ENCODE measurements around the gene TASOR2. TPM values are rescaled to one million over a fixed set of nuclear protein-coding genes. Genes with fewer than 3 reads are reported as not detected.

Gene TASOR2
- total and polyA plus RNA-seq, 9 donors = 21.9 to 51.3 (median 30.1) TPM

DNA sequence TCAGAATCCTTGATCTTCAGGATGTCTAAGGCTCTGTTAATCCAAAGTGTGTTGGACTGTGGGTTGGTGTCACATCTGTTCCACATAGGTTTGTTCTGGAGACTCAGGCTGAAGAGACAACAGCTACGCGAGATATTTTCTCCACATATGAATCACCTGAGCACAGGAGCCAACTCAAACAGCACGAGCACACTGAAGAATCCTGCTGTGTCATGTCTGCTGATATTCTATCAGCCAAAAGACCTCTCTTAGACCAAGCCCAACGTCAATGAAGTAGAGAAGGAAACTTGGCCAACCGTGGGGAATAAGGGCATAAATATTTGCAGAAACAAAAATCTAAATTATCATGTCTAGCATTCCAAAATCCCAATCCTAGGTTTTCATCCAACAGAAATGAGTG, 2.7 kb upstream of the TASOR2 start:
- H3K27ac ChIP-seq (ENCODE audit: low read length) = no peak overlapping the region
- WGBS (ENCODE audit: insufficient coverage) = no CpG with 5 or more reads among the region's 5 CpGs

DNA sequence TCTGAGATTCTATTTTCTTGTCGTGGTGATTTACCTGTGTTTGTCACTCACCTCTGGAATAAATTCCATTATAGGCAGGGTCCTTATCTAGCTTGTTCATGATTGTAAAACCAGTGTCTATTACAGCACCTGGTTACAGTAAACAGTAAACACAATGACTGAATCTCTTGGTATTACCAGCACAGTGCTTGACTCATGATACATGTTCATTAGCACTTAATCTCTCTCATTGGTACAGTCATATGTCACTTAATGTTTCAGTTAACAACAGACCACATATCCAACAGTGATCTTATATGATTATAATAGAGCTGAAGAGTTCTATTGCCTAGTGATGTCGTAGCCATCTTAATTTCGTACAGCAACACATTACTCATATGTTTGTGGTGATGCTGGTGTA, 1.6 kb upstream of the TASOR2 start:
- peaks cover 4% of the 10 kb centered on the region for H3K27me3 ChIP-seq (ENCODE audit: control insufficient read depth, insufficient read depth, low read length)
- H3K9me3 ChIP-seq (replicated peaks; ENCODE audit: control insufficient read depth, low read depth, low read length) = no peaks in the 10 kb centered on the region
- WGBS (ENCODE audit: insufficient coverage) = no CpG with 5 or more reads among the region's 3 CpGs
- no peak overlapping the region for H3K27ac ChIP-seq (ENCODE audit: low read length)
- no peaks in the 10 kb centered on the region for H3K36me3 ChIP-seq (ENCODE audit: control insufficient read depth, insufficient read depth, low read length)
- DNase-seq = no peak
- peaks cover 2% of the 10 kb centered on the region for H3K4me1 ChIP-seq (ENCODE audit: control insufficient read depth, insufficient read depth, low read length)
- H3K4me3 ChIP-seq (ENCODE audit: low read length) = no peak overlapping the region

More for the DNA sequence above, 2.7 kb upstream of the TASOR2 start:
- peaks cover 2% of the 10 kb centered on the region for H3K4me1 ChIP-seq (ENCODE audit: control insufficient read depth, insufficient read depth, low read length)
- no peaks in the 10 kb centered on the region for H3K36me3 ChIP-seq (ENCODE audit: control insufficient read depth, insufficient read depth, low read length)
- peaks cover 4% of the 10 kb centered on the region for H3K27me3 ChIP-seq (ENCODE audit: control insufficient read depth, insufficient read depth, low read length)
- H3K4me3 ChIP-seq (ENCODE audit: low read length) = no peak overlapping the region
- no peak for DNase-seq
- H3K9me3 ChIP-seq (replicated peaks; ENCODE audit: control insufficient read depth, low read depth, low read length) = no peaks in the 10 kb centered on the region

DNA sequence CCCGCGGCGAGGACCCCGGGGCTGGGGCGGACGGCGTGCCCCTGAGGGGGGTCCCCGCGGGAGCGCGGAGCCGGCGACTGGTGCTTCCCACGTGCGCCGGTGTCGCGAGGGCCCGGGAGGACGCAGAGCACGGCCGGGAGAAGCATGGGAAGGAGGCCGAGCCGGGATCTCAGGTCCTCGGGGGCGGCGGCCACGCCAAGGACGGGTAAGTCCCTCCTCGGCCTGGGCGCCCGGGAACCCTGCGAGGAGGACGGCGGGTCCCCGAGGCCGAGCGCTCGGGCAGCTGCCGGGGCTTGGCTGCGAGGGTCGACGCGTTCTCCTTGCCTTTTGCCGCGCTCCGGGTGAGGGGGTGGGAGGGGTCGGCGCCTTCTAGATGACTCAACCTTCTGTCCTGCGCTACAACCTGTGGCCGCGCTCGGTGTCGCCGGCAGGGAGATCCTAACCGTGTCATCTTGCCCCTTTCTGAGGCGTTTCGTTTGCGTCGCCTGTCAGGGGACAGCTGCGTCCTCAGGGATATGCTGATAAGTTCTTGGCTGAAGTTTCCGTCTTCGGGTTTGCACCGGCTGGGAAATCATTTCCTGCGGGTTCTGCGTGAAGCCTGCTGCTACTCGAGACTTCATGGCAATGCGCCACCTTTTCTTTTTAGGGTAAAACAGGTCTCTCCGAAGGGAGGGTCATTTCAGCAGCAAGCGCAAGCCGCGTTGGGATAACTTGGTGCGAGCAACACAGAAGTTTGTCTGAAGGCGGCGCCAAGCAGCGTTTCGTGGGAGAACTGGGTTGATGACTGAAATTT, 529 bp downstream of the TASOR2 start:
- peak; percentile 90 for DNase-seq
- Histone ChIP-seq H3K36me3 (ENCODE audit: control insufficient read depth, insufficient read depth, low read length) (no peaks in the 10 kb centered on the region), H3K9me3 (replicated peaks; ENCODE audit: control insufficient read depth, low read depth, low read length) (no peaks in the 10 kb centered on the region), H3K4me3 (ENCODE audit: low read length) (peak overlapping the region; percentile 82), H3K4me1 (ENCODE audit: control insufficient read depth, insufficient read depth, low read length) (peaks cover 2% of the 10 kb centered on the region), H3K27ac (ENCODE audit: low read length) (peak overlapping the region; percentile 85), H3K27me3 (ENCODE audit: control insufficient read depth, insufficient read depth, low read length) (no peaks in the 10 kb centered on the region)
- WGBS (ENCODE audit: insufficient coverage) = 0% methylated on average over 70 of the region's 77 CpGs

DNA sequence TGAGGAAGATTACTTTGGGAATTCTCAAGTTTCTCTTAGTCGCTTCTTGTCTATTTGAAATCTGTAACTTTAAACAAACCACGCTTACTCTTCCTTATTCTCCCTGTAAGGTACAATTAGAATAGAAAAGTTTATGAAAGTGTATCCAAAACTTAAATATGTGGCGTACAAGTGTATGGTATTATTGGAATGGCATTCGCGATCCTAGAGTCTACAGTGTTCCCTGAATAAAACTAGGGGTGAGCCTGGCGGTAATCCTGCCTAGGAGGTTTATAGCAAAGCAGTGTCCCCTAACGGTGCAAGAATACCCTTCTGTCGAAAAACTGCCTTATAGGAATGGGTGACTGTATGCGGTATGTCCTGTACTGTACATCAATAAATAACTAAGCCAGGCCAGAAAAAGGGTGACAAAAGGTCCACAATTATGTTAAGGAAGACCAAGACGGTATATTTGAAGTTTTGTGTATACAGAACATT, 1.2 kb downstream of the TASOR2 start:
- Histone ChIP-seq H3K4me3 (ENCODE audit: low read length) (peak overlapping the region; percentile 82), H3K36me3 (ENCODE audit: control insufficient read depth, insufficient read depth, low read length) (no peaks in the 10 kb centered on the region), H3K27me3 (ENCODE audit: control insufficient read depth, insufficient read depth, low read length) (no peaks in the 10 kb centered on the region), H3K27ac (ENCODE audit: low read length) (peak overlapping the region; percentile 85), H3K9me3 (replicated peaks; ENCODE audit: control insufficient read depth, low read depth, low read length) (no peaks in the 10 kb centered on the region), H3K4me1 (ENCODE audit: control insufficient read depth, insufficient read depth, low read length) (peaks cover 2% of the 10 kb centered on the region)
- peak; percentile 49 for DNase-seq
- WGBS (ENCODE audit: insufficient coverage) = 8% methylated on average over 4 of the region's 10 CpGs

DNA sequence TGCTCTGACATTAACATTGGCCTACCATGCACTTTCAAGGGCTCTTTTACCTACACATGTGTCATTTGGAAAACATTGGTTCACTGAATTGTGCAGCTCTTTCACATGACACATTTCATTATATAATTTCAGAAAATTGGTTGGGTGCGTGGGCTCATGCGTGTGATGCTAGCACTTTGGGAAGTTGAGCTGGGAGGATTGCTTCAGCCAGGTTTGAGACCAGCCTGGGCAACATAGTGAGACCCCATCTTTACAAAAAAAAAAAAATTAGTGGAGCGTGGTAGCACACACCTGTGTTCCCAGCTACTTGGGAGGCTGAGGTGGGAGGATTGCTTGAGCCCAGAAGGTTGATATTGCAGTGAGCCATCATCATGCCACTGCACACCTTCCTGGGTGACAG, 3.9 kb downstream of the TASOR2 start:
- Histone ChIP-seq H3K9me3 (replicated peaks; ENCODE audit: control insufficient read depth, low read depth, low read length) (no peaks in the 10 kb centered on the region), H3K4me3 (ENCODE audit: low read length) (no peak overlapping the region), H3K36me3 (ENCODE audit: control insufficient read depth, insufficient read depth, low read length) (no peaks in the 10 kb centered on the region), H3K27ac (ENCODE audit: low read length) (no peak overlapping the region), H3K4me1 (ENCODE audit: control insufficient read depth, insufficient read depth, low read length) (peaks cover 8% of the 10 kb centered on the region), H3K27me3 (ENCODE audit: control insufficient read depth, insufficient read depth, low read length) (no peaks in the 10 kb centered on the region)
- no CpG with 5 or more reads among the region's 3 CpGs for WGBS (ENCODE audit: insufficient coverage)
- DNase-seq = no peak

DNA sequence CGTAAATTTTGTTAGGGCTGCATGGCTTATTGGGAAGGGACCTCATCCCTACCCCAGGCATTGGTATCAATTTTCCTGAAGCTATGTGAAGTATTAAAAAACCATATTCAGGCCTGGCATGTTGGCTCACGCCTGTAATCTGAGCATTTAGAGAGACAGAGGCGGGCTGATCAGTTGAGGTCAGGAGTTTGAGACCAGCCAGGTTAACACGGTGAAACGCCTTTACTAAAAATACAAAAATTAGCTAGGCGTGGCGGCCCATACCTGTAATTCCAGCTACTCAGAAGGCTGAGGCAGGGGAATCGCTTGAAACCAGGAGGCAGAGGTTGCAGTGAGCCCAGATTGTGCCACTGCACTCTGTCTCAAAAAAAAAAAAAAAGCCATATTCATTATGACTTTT, 7.1 kb downstream of the TASOR2 start:
- WGBS (ENCODE audit: insufficient coverage) = 100% methylated on average over 2 of the region's 8 CpGs
- H3K4me1 ChIP-seq (ENCODE audit: control insufficient read depth, insufficient read depth, low read length) = peaks cover 6% of the 10 kb centered on the region
- no peak overlapping the region for H3K27ac ChIP-seq (ENCODE audit: low read length)
- no peaks in the 10 kb centered on the region for H3K36me3 ChIP-seq (ENCODE audit: control insufficient read depth, insufficient read depth, low read length)
- H3K4me3 ChIP-seq (ENCODE audit: low read length) = no peak overlapping the region
- no peaks in the 10 kb centered on the region for H3K9me3 ChIP-seq (replicated peaks; ENCODE audit: control insufficient read depth, low read depth, low read length)
- DNase-seq = no peak
- H3K27me3 ChIP-seq (ENCODE audit: control insufficient read depth, insufficient read depth, low read length) = no peaks in the 10 kb centered on the region

DNA sequence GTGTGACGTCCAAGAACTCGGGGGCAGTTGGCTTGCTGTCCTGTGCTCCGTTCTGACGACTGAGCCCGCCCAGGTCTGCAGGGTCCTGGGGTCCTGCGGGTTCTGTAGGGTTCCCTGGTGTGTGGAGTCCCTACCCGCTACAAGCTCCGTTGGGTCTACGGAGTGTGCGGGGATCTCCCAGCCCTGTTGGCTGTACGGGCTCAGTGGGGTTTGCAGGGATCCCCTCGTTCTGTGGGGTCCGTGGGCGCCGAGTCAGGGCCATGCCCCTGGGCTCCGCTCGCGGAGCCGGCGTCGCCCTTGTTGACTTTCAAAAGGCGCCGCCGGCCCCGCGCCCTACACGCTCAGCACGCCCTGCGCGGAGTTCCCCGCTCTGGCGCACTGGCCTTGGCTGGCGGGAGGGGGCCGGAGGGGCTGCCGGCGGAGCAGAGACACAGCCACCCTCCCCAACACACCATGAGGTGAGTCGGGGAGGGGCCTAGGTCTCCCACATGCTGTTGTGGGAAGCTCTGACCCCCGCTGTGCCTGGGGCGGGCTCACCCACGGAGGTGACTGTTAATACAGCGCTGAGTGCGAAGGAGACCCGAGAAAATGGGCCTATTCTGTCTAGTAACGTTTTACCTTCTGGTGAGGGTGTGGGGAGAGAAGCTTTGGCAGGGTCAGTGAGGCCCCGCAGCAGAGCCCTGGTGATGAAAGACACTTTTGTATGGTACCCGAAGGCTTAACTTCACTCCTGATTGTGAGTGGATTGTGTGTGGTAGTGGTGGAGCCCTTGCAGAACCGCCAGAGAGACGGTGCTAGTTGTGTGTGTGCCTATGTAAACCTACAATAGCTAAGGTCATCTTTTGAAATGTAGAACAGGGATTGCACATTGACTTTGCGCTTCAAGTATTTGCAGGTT, 8.1 kb downstream of the TASOR2 start:
- H3K9me3 ChIP-seq (replicated peaks; ENCODE audit: control insufficient read depth, low read depth, low read length) = no peaks in the 10 kb centered on the region
- H3K27me3 ChIP-seq (ENCODE audit: control insufficient read depth, insufficient read depth, low read length) = no peaks in the 10 kb centered on the region
- no peak overlapping the region for H3K27ac ChIP-seq (ENCODE audit: low read length)
- H3K36me3 ChIP-seq (ENCODE audit: control insufficient read depth, insufficient read depth, low read length) = no peaks in the 10 kb centered on the region
- H3K4me1 ChIP-seq (ENCODE audit: control insufficient read depth, insufficient read depth, low read length) = peaks cover 6% of the 10 kb centered on the region
- peak; percentile 50 for DNase-seq
- 9% methylated on average over 47 of the region's 49 CpGs for WGBS (ENCODE audit: insufficient coverage)
- peak overlapping the region; percentile 35 for H3K4me3 ChIP-seq (ENCODE audit: low read length)

DNA sequence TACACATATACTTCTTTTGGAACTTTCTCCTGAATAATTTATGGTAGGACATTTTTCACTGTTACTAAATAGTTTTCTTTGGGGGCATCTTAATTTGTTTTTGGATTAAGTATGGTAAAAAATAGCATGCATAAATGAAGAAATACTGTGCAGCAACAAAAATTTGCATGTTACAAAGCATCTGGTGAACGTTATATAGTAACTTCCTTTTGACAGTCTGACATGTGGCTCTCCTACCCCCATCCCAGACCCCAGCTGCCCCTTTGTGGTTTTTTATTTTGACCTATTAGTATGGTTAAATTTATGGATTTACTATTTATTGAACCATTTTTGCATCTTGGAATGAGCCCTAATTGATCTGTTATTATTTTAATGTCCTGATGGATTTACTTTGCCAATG, 9.9 kb downstream of the TASOR2 start:
- H3K27ac ChIP-seq (ENCODE audit: low read length) = no peak overlapping the region
- H3K9me3 ChIP-seq (replicated peaks; ENCODE audit: control insufficient read depth, low read depth, low read length) = no peaks in the 10 kb centered on the region
- H3K36me3 ChIP-seq (ENCODE audit: control insufficient read depth, insufficient read depth, low read length) = no peaks in the 10 kb centered on the region
- no peaks in the 10 kb centered on the region for H3K27me3 ChIP-seq (ENCODE audit: control insufficient read depth, insufficient read depth, low read length)
- peaks cover 6% of the 10 kb centered on the region for H3K4me1 ChIP-seq (ENCODE audit: control insufficient read depth, insufficient read depth, low read length)
- WGBS (ENCODE audit: insufficient coverage) = no CpG with 5 or more reads among the region's 1 CpG
- DNase-seq = no peak
- no peak overlapping the region for H3K4me3 ChIP-seq (ENCODE audit: low read length)

DNA sequence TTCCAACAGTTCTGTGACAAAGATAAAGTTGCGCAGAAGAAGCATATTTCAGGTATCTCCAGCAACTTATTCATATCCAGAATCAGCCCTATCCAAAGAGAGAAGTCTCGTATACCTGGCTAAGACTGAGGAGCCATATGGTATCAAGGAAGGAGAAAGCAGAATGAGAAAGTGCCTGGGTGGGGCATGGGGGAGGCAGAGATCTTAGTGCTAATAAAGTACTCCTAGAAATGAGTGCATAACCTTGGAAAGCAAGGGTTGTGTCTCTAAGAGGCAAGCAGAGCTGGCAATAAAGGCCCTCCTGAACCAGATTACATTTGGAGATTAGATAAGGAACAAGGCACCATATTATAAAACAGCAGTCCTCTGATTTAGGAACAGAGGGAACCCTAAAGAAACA, 12.7 kb downstream of the TASOR2 start:
- peaks cover under 1% of the 10 kb centered on the region for H3K4me1 ChIP-seq (ENCODE audit: control insufficient read depth, insufficient read depth, low read length)
- no peak overlapping the region for H3K27ac ChIP-seq (ENCODE audit: low read length)
- WGBS (ENCODE audit: insufficient coverage) = no CpG with 5 or more reads among the region's 2 CpGs
- H3K27me3 ChIP-seq (ENCODE audit: control insufficient read depth, insufficient read depth, low read length) = no peaks in the 10 kb centered on the region
- no peak overlapping the region for H3K4me3 ChIP-seq (ENCODE audit: low read length)
- no peak for DNase-seq
- H3K9me3 ChIP-seq (replicated peaks; ENCODE audit: control insufficient read depth, low read depth, low read length) = no peaks in the 10 kb centered on the region
- H3K36me3 ChIP-seq (ENCODE audit: control insufficient read depth, insufficient read depth, low read length) = no peaks in the 10 kb centered on the region

DNA sequence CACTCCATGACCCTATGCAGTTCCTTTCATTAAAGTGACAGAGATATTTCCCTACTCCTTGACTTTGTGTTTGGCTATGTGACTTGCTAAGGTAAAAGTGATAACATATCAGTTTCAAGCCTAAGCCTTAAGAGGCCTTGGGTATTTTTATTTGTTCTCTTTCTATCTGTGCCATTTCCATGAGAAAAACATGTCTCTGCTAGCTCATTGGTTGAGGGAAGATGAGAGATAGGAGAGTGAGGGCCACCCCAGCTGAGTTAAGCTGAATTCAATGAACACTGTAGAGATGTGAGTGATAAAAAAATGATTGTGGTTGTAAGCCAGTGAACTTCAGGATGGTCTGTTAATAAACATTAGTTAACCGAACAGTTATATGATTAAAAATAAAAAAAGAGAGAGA, 13.4 kb downstream of the TASOR2 start:
- Histone ChIP-seq H3K4me1 (ENCODE audit: control insufficient read depth, insufficient read depth, low read length) (no peaks in the 10 kb centered on the region), H3K36me3 (ENCODE audit: control insufficient read depth, insufficient read depth, low read length) (no peaks in the 10 kb centered on the region), H3K27me3 (ENCODE audit: control insufficient read depth, insufficient read depth, low read length) (no peaks in the 10 kb centered on the region), H3K4me3 (ENCODE audit: low read length) (no peak overlapping the region), H3K27ac (ENCODE audit: low read length) (no peak overlapping the region), H3K9me3 (replicated peaks; ENCODE audit: control insufficient read depth, low read depth, low read length) (no peaks in the 10 kb centered on the region)
- WGBS (ENCODE audit: insufficient coverage) = no CpG with 5 or more reads among the region's 1 CpG
- DNase-seq = no peak
